Left ventricle myocardium superior (tissue), 1 donor: Measurements from ENCODE around the gene SLC25A22. TPM values are rescaled to one million over a fixed set of nuclear protein-coding genes. Genes with fewer than 3 reads are reported as not detected.

Experiments
- ATAC-seq: fragments of 200-7000 bp; cut with Tn5 transposase; one replicate; pipeline ENCODE4 v1.9.1; 2020; ENCODE audit warnings: mild to moderate bottlenecking, moderate library complexity
- DNase-seq: peaks from one replicate; pipeline ENCODE4 v3.0.0-alpha.2; 2020
- intact Hi-C: fragments of 100-400 bp; cut with micrococcal nuclease; formaldehyde crosslinking; loops from one replicate; pipeline ENCODE4 v1.11.0; 2022
- long read RNA-seq: library from polyadenylated mRNA; unstranded; transcript quantifications from one replicate; pipeline ENCODE4 v2.0.0, GENCODE V29; 2021
- total RNA-seq: library from RNA; stranded (reverse); fragmentation: NEBNext Ultra II Directional; extraction: Animal tissue kit (Norgen Biotek cat#: 25700); gene quantifications from one replicate; pipeline ENCODE4 v1.2.1, GENCODE V29; 2021
- donor health status: DM: no; HTN: yes; CAD: no; lungs with severe emphysema.

The SLC25A22 gene
- 3.5 TPM for total RNA-seq
- long read RNA-seq, partial matches to known transcripts, result 2 of 4 reads
- long read RNA-seq, other reads (novel, unspliced or antisense), result 2 of 4 reads

DNA sequence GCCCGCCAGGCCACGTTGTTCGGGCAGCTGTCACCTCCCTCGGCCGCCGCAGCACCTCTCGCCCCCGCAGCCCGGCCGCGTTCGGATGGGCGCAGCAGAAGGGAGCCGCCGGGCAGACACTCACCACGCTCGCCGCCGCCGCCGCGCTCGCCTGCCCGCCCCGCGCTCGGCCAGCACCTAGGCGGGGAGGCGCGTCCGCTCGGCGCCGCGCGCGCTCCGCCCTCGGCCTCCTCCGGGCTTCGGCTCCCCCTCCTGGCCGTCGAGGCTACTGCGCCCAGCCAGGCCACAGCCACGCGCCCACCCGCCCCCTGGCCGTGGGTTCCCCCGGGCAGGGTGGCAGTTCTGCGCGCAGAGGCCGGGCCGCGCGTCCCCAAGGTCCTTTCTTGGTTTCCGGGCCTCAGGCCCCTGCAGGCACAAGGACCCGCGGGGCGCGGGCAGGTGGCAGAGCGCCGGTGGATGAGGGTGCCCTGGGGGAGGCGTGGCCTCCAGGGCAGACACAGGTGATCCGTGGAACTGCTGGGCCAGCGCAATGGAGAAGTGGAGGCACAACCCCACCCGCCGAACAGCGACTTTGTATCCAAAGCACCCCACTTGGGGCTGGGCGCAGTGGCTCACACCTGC lies at the start of gene SLC25A22:
TSS of gene SLC25A22 (minus strand) at position 189 of the 621 bp plus-strand sequence. CDS start 3,275 bp downstream, outside the sequence.
- intact Hi-C loops, result no loop called here
- DNase-seq, result peak; percentile 90
- peak; percentile 76 for ATAC-seq

DNA sequence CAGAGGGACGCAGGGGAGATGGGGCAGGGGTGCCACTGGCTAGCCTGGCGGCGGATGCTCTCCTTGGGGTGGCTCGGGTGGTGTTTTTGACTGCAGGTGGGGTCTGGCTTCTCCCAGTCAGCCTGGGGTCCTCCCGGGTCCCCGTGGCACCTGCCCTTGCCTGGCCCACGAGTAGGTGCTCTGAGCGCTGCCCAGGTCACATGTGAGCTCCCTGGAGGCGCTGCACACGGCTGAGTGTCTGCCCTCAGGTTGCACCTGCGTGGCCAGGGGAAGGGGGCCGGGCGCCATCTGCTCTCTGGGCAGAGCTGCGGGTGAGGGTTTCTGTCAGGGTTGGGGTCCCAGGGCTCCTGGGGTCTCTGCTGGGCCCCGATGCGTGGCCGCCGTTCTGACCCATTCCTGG lies 49.8 kb upstream of the SLC25A22 start:
- ATAC-seq (no peak), DNase-seq (no peak)
- intact Hi-C loops, result no loop called here

DNA sequence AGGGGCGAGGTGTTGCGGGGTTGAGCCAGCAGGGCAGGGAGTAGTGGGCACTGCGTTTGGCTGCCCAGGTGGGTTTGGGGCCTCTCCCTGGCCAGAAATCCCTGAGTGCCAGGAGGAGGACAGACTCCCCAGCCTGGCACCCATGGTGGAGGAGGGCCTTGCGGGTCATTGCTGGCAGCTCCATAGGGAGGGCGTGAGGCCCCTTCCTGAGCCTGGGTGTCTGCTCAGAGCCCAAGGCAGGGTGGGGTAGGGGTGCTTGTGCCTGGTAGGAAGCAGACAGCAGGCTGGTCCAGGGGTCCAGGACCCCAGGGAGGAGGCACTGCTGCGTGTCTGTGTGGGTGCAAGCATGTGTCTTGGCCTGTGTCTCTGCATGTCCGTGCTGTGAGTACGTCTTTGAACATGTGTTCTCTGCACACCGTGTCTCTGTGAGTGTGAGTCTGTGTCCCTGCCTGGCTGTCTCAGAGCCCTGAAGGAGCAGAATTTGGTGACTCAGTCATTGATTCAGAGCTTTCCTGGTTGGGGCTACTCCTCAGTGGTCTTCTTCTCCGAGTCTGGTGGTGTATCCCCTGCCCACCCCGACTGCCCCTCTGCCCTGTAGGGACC lies 48.5 kb upstream of the SLC25A22 start:
- intact Hi-C loops, result no loop called here
- ATAC-seq, result no peak
- no peak for DNase-seq

DNA sequence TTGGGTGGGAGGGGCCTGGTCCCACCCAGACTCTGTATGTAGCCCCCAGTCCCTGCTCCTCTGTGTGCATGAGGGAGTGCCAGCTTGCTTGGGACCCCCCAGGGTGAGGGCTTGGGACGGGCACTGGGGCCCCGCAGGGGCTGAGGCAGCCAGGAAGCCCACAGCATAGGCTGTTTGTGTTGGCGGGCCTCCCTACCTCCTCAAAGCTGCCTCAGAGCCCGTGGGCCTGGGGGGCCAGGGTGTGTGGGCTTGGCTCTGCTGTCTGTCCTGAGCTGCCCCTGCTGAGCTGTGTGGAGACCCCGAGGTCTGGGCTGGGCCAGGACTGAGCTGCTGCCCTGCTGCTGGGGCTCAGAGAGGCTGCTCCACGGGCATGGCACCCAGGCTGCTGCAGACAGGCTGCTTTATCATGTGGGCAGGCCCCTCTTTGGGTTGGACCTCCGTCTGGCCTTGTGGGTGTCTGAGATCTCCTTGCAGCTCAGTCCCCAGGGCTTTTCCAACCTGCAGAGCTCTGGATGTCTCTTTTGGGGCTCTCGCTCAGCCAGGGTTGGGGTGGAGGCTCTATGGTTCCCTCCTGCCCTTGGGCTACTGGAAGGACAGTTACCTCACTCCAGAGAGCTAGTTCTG lies 47.9 kb upstream of the SLC25A22 start:
- intact Hi-C loops, result no loop called here
- no peak for ATAC-seq
- DNase-seq, result no peak

DNA sequence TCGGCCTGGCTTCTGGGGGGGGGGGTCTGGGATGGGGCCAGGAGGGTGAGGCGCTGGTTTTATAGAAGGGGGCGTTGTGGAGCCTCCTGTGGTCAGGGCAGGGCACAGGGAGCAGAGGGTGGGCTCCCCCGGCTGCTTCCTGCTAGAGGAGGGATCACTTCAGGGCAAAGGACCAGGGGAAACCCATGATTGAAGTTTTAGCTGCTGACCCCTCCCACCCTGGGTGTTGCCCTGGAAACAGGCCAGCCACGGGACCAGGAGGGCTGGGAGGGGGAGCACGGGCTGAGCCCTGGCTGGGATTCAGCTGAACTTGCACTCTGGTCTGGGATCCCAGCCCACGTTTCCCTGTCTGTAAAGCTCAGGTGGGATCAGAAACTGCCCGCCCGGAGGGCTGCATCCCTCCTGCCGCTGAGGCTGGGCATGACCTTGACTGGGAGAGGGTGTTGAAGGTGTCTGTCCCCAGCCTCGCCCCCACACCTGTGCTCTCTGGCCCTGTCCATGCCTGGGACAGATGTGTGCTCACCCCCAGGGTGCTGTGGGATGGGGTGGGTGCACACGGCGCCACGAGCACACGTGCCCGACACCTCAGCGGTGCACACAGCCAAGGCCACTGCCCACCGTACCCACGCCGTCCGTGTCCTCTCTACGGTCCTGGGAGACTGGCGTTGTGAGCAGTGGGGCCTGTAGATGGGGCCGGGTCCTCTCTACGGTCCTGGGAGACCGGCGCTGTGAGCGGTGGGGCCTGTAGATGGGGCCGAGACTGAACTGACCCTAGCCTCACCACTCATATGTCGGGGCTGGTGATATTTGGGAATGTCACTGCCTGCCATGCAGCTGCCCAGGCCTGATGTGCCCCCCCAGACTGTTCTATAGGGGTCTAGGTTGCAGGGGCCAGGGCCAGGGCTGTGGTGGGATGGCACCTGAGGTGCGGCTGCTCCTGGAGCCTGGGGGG lies 46.9 kb upstream of the SLC25A22 start:
- DNase-seq (peak; percentile 94), ATAC-seq (peak; percentile 62)
- intact Hi-C loops, result no loop called here

DNA sequence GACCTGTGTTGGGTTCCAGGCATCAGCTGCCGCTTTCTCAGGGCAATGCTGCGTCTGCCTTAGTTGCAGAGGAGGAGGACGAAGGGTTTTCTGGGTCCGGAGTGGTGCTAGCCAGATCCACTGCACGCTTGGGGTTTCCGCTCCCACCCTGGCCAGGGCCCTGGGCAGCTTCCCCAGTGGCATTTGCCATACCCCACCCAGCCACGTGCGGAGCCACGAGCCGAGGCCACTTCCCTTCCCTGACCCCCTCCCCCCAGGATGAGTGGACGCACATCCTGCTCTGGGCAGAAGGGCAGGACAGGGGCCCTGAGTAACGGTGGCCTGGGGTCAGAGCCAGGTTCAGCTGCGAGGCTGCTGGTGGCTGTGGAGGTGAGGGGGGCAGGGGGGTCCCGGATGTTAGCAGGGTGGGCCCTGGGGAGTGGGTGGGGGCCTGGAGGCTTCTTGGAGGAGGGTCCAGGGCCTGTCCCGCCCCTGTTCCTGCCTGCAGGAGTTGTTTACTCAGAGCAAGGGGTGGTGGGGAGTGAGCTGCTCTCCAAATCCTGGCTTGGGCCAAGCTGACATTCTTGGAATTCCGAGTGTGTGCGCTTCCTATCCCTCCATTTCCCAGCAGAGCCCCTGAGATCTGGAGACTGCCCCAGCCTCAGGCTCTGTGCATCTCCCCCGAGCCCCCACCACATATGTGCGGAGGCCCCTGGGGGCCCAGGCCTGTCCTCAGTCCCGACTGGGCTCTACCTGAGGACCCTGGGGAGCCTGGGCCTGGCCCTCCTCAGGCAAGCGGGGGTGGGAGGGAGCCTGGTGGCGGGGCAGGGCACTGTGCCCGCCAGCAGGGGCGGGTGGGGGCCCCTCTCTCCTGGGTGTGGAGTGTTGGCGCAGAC lies 46.0 kb upstream of the SLC25A22 start:
- peak; percentile 50 for ATAC-seq
- intact Hi-C loops, result no loop called here
- DNase-seq, result peak; percentile 93

DNA sequence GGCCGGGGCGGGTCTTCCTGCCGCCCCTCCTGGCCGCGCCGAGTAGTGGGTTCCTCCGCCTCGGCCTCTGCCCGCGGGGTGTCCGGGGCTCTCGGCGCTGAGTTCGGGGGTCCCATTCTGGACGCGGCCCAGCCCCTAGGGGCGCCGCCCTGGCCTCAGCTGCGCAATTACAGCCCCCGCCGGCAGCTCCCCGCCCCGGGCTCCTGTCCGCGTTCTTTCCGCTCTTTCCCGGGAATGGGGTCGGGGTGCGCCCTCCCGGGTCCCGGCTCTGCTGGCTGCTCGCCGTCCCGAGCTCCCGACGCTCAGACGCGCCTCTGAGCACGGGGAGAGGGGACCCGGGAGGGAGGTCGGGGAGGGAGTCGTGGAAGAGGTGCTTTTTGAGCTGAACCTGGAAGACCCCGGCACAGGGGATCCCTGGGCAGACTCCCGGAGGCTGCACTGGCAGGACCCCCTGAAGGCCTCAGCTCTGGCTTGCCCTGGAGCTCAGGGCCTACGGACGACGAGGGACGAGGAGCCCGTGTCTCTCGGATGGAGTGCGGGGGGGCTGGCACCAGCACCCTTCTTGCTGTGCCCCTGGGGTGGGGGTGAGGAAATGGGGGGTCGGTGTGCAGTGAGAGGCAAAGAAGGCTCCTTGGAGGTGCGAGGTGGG lies 45.1 kb upstream of the SLC25A22 start:
- ATAC-seq, result peak; percentile 0
- intact Hi-C loops, result no loop called here
- peak; percentile 56 for DNase-seq

DNA sequence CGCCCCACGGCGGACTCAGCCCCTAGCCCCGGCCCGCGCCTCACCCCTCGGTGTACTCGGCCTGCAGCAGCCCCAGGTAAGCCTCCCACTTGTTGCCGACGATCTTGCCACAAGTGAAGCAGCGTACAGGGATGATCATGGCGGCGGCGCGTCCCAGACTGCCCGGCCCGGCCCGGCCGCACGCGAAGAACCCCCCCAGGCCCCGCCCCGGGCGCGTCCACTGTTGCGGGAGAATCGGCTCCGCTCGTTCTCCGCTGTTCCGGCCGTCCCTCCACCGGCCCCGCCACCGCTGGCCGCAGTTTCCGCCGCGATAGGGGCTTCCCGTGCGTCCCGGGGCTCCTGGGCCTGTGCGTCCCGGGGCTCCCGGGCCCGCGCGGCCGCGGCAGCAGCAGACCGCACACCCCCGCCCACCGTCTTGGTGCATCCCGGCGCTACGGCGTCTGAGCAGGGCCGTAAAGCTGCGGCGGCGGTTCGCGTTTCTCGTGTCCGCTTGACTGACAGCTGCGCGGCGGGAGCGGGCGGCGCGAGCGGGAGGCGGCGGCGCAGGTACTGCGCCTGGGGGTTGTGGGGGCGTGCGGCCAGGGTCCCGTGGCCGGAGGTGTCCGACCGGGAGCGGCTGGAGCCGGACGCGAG lies 44.4 kb upstream of the SLC25A22 start, which contains the start of the genes POLR2L and TSPAN4:
TSS of gene POLR2L (minus strand) at position 160 of the 633 bp plus-strand sequence. CDS start at position 139, 21 bp downstream.
TSS of gene TSPAN4 (plus strand) at position 483 of the 633 bp plus-strand sequence. CDS start 7,453 bp downstream, outside the sequence.
- DNase-seq, result peak; percentile 95
- intact Hi-C loops, result no loop called here
- ATAC-seq, result peak; percentile 52

DNA sequence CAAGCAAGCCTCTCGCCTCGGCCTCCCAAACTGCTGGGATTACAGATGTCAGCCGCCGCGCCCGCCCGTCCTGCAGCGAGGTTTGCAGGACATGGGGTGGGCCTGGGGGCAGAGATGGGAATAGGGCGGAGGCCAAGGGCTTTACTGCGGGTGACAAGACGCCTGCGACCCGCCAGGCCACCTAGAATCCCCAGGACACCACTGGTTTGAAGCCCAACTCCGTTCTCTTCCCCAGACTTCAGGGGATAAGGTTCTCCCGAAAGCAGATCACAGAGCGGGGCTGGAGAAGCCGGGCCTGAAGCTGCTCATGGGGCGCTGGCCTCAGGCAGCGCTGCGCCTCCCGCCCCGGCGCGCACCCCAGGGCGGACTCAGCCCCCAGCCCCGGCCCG lies 43.9 kb upstream of the SLC25A22 start:
- DNase-seq (no peak), ATAC-seq (peak; percentile 0)

DNA sequence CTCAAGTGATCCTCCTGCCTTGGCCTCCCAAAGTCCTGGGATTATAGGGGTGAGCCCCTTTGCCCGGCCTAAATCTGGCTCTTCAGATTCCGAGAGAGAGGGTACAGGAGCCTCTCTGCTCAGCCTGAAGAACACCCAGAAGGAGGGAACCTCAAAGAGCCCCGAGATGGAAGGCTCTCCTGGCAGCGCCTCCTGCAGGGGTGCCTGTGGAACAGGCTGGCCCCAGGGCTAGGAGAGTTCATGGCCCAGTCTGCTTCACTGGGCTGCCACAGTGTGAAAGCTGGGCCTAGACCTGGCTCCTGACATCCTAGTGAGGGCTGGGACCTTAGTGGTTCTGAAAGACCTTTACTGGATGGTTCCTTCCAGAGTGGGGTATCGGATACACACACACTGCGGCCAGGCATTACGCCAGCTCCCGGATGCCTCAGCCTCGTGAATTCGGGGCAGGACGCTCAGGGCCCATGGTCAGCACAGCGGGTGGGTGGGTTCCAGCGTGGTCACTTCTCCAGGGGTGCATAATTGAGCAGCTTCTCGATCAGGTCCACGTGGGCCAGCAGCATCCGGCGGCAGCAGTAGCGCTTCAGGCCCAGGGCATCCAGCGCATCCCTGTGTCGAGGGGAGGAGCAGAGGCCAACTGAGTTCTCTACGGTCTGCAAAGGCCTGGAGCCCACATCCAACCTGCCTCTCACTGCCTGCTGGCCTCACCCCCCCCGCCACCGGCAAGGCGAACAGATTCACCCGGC lies 42.0 kb upstream of the SLC25A22 start:
- intact Hi-C loops, result no loop called here
- DNase-seq (no peak), ATAC-seq (no peak)

More for the DNA sequence above, 43.9 kb upstream of the SLC25A22 start:
- intact Hi-C loops, result no loop called here

DNA sequence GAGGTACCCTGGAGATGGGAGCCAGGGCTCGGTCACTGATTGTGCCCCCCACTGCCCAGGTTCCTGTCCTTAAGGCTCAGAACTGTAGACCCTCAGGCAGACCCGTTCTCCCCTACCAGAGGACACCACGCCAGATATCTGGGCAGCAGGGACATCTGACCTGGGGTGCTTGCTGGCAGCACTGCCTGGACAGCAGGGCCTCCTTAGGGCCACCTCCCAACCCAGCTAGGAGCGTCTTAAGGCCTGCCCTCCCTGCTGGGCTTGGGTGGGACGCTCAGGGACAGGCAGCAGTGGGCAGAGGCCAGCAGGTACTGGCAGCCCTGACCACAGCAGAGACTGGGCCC lies 41.2 kb upstream of the SLC25A22 start:
- DNase-seq (no peak), ATAC-seq (no peak)
- intact Hi-C loops, result no loop called here

DNA sequence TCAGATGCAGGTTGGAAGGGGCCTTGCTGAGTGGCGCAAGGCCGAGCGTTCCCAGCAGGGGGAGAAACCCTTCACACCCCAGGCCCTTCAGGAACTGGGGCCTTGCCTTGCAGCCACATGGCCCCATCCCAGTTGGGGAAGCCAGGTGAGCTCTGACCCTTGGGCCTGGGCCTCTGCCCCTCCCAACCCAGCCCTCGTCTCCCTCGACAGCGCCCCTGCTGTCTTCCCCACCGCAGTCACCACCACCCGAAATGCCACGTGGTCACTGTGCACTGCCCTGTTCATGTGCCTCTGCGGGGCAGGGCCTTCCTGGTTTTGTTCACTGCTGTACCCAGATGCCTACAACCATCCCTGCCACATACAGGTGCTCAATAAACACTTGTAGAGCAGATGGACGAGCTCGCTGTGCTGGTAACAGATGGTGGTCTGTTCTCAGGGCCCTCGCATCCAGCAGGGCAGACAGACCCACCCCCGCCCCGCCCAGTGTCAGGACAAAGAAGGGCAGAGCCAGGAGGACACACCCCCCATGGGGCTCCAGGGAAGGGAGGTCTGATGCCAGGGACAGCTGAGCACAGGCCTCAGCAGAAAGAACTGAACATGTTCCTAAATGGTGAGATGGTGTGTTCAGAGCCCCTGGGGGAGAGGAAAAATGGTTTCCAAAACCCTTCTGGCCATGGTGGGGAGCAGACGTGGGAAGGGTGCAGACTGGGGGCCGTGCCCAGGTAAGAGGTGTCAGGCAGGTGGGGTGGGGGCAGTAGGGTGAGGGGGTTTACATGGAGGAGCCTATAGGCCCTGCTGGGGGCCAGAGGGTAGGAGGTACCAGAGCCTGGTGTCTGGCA lies 40.6 kb upstream of the SLC25A22 start:
- ATAC-seq, result no peak
- intact Hi-C loops, result no loop called here
- DNase-seq, result no peak

DNA sequence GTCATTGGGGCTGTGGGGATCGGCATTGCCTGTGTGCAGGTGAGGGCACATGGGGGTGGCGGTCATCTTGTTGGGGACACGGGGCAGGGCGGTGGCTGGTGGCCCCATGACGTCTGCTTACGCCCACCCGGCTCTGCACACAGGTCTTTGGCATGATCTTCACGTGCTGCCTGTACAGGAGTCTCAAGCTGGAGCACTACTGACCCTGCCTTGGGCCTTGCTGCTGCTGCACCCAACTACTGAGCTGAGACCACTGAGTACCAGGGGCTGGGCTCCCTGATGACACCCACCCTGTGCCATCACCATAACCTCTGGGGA lies 39.9 kb upstream of the SLC25A22 start:
- intact Hi-C loops, result no loop called here
- ATAC-seq (no peak), DNase-seq (no peak)

DNA sequence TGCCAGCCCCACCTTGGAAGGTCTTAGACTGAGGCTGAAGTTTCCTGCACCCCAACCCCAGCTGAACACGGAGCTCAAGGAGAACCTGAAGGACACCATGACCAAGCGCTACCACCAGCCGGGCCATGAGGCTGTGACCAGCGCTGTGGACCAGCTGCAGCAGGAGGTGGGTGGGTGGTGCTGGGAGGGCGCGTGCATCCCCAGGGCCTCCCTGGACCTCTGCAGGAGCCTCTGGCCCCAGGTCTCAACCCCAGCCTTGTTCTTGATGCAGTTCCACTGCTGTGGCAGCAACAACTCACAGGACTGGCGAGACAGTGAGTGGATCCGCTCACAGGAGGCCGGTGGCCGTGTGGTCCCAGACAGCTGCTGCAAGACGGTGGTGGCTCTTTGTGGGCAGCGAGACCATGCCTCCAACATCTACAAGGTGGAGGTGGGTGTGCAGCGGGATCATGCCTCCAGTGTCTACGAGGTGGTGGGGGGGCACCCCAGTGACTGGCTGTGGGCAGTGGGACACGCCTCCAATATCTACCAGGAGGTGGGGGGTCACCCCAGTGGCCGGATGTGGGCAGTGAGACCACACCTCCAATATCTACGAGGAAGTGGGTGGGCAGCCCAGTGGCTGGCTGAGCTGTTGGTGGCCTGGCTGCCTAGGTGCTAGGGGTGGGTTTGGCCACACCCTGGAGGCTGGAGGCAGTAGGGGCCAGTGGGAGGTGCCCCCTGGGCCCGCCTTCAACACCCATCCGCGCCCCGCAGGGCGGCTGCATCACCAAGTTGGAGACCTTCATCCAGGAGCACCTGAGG lies 39.3 kb upstream of the SLC25A22 start:
- no peak for DNase-seq
- ATAC-seq, result no peak
- intact Hi-C loops, result no loop called here

DNA sequence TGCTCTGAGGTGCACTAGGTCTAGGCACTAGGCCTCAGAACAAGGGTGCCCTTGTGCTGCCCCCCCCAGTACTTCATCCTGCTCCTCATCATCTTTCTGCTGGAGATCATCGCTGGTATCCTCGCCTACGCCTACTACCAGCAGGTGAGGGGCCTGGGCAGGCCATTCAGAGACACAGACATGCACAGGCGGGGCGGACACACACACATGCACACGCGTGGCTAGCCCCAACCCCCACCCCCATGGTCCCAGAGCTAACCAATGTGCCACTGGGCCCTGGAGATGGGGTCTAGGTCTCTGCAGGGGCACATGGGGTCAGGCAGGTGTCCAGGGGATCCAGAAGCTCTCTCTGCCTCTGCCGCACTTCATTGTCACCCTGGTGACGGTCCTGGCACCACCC lies 38.6 kb upstream of the SLC25A22 start:
- intact Hi-C loops, result no loop called here
- ATAC-seq, result no peak
- DNase-seq, result no peak
